RWPE1 (cell line): Measurements from ENCODE around the gene CHRNA1.

Source experiments
- CTCF ChIA-PET: fragments of 350-600 bp; sonication (Branson Sonifier 250); formaldehyde crosslinking; extraction: SDS; loops from one replicate; lab custom pipeline; 2021; lab: Yijun Ruan, JAX
- POLR2A ChIA-PET: fragments of 400-600 bp; formaldehyde crosslinking; extraction: SDS; loops from one replicate; lab custom pipeline; 2020; ENCODE audit warnings: antibody characterized with exemption; ENCODE audit not compliant: low non-redundant PET; lab: Yijun Ruan, JAX
- DNase-seq: peaks from one replicate; pipeline ENCODE4 v3.0.0; 2012; ENCODE audit warnings: low spot score
- H3K27ac ChIP-seq: fragments of 450-650 bp; 2 replicates; pipeline ENCODE4 v1.5.1; 2017
- TF ChIP-seq, protein P1 (sequence below): fragments of 450-650 bp; conservative IDR thresholded peaks from 2 replicates; pipeline ENCODE4 v1.5.1; 2017; ENCODE audit warnings: low read depth, mild to moderate bottlenecking

CHRNA1 gene

DNA sequence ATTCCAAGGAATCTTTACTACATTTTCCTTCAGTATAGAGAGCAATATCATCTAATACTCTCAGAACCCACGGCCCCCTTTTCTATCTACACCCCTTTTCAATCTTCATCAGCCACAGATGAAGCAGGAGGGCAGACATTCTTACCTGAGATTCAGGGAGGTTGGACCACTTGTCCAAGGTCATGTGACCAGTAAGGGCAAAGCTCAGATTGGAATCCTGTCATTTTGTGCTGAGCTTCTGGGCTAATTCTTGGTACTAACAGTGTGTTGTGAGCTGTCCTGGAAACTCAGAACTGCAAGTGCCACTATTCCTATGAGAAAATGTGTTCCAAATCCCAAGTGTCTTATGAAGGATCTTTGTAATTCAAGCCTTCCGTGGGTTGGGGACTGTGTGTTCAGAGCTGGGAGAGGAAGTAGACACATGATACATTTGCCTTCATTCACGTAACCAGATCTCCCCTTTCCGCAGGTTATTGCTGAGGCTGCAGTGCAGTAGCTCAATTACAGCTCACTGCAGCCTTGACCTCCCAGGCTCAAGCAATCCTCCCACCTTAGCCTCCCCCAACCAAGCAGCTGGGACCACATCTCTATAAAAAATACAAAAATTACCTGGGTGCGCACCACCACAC lies 3.3 kb downstream of the CHRNA1 start:
- TF ChIP-seq, protein P1, sequence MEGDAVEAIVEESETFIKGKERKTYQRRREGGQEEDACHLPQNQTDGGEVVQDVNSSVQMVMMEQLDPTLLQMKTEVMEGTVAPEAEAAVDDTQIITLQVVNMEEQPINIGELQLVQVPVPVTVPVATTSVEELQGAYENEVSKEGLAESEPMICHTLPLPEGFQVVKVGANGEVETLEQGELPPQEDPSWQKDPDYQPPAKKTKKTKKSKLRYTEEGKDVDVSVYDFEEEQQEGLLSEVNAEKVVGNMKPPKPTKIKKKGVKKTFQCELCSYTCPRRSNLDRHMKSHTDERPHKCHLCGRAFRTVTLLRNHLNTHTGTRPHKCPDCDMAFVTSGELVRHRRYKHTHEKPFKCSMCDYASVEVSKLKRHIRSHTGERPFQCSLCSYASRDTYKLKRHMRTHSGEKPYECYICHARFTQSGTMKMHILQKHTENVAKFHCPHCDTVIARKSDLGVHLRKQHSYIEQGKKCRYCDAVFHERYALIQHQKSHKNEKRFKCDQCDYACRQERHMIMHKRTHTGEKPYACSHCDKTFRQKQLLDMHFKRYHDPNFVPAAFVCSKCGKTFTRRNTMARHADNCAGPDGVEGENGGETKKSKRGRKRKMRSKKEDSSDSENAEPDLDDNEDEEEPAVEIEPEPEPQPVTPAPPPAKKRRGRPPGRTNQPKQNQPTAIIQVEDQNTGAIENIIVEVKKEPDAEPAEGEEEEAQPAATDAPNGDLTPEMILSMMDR: no peak
- DNase-seq: no peak
- H3K27ac ChIP-seq: no peak overlapping the region
- CTCF ChIA-PET: no interaction called here
- POLR2A ChIA-PET: no interaction called here

DNA sequence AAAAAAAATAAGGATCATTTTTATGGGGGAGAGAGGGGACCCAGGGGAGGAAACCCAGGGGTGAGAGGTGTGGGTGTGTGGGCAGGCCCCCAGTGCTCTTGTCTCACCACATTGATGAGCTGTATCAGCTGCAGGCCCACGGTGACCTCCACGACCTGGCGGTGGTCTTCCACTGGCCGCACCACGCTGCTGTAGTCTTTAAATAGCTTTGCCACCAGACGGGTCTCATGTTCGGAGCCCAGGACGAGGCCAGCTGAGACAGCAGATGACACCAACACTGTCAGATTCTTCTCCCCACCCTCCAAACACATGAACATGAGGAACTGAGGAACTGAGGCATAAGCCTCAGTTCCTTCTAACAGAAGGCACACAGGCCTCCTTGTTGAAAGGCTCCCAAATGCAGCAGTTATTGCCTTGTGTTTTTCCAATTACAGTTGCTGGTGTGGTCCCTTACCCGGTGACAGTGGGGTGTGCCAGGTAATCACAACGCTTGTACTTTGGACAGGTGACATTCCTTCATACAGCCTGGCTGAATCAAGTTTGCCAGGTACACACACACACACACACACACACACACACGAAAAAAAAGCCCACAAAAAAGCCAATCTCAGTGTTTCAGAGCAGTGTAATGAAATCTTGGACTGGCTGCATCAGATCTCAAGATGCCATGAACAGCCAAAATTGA lies 4.7 kb downstream of the CHRNA1 start:
- TF ChIP-seq, protein P1: no peak
- CTCF ChIA-PET: no interaction called here
- POLR2A ChIA-PET: no interaction called here
- no peak for DNase-seq
- no peak overlapping the region for H3K27ac ChIP-seq

DNA sequence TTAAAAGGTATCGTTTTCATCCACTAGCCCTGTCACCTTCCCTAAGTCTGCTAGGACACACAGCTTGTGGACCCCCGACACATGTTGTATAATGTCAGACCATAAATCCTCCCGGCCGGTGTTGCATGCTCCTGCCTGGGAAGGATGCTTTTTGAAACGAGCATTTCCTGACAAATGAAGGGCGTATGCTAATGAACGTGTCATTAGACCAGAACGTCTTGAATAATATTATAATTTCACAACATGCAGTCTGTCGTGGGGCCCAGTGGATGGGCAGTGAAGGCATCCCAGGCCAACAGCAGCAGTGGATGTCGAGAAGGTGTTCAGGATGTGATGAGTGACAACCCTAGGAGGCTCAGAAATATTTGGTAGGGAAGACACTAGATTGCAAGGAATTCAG lies 7.5 kb downstream of the CHRNA1 start:
- TF ChIP-seq, protein P1: no peak
- CTCF ChIA-PET: no interaction called here
- H3K27ac ChIP-seq: no peak overlapping the region
- no peak for DNase-seq
- POLR2A ChIA-PET: no interaction called here

DNA sequence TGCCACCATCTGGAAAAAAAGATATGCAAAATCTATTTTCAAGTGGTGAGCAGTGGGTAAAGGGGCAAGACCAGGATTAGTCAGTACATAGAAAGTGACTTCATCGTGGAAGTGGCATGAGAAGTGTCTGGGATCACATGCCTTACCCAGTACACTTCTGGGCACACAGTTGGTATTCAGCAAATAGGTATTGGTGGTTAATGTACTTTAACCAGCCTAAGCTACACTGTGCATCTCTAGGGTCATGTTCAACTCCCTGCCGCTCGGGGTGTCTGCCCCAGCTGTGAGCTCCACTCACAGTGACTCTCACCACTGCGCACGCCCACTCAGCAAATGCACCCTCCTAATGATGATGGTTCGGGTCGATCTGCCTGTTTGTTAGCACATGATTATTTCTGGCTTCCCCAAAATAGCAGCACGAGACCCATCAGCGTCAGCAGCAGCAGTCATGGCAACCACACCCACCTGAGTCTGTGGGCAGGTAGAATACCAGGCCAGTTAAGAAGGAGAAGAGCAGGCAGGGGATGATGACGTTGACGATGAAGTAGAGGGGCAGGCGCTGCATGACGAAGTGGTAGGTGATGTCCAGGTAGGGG lies 11.1 kb downstream of the CHRNA1 start:
- TF ChIP-seq, protein P1: no peak
- no peak overlapping the region for H3K27ac ChIP-seq
- ChIA-PET CTCF (no interaction called here), POLR2A (no interaction called here)
- DNase-seq: no peak

DNA sequence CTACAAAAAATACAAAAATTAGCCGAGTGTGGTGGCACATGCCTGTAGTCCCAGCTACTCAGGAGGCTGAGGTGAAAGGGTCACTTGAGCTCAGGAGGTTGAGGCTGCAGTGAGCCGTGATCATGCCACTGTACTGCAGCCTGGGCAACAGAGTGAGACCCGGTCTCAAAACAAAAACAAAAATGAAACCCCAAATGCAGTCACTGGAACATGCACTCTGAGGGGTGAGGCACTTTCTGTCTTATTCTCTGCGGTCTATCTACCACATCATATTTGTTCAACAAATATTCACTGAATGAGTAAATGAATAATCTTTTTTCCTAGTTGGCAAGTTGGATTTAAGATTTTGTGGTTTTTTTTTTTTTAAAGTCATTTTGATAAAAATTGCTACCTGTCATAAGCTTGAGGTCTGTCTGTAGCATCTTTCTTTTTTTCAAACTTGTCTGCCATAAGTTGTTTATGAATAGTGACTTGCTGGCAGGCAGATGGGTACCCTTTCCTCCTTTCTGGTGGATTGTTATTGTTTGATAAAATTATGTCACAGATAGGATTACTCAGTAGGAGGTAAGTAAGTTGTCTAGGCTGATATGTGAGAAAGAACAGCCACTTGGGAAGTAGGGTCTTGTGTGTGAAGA lies 11.8 kb downstream of the CHRNA1 start:
- ChIA-PET CTCF (no interaction called here), POLR2A (no interaction called here)
- no peak overlapping the region for H3K27ac ChIP-seq
- TF ChIP-seq, protein P1: no peak
- DNase-seq: no peak

DNA sequence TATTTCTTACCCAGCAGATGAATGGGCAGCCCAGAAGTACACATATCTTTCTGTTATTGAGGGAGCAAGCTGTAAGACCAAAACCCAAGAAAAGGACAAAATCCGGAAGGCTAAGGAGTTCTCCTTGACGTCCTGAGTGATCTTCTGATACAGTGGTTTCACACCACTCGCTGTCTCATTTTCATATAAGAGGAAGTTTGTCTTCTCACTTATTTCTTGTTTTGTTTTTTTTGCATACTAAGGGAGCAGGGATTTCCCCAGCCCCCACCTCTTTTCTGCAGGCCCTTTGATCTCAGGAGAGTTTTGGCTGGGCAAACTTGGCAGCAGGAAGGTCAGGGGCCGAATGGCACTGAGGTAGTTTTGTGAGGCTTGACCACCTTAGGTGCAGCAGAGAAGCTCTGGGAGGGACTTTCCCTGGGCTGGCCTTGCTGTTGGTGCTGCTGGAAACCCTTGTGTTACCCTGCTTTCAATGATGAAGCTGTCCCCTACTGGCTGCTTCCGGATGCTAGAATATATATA lies 13.3 kb downstream of the CHRNA1 start:
- POLR2A ChIA-PET: no interaction called here
- CTCF ChIA-PET: interaction anchor here (0.5 kb wide), 1 partner anchor 223 kb away, joined by 4 read pairs; no protein-coding TSS in a partner anchor

More for the DNA sequence above, 13.3 kb downstream of the CHRNA1 start:
- TF ChIP-seq, protein P1: no peak
- DNase-seq: no peak
- no peak overlapping the region for H3K27ac ChIP-seq
